T-helper 2 cell (primary cell): ENCODE data around the gene ZNF670.
A peak's percentile ranks its signal among the peaks of the same experiment; 100 is the strongest.
"Not testable (repeated sequence)": the region's sequence is repeated elsewhere in the genome, so short reads cannot be mapped to it uniquely, and the experiment has no call there.

Source experiments
- DNase-seq, 5 experiments: peaks; one replicate each; pipeline versions ENCODE4 v3.0.0 to v3.0.0-alpha.2; 2012 to 2022
- total RNA-seq, 2 donors: gene quantifications; one replicate each; lab custom pipeline; 2026; lab: John Stamatoyannopoulos, UW

The ZNF670 gene
- 0.62 to 1.1 reads per million in 2 donors for total RNA-seq

DNA sequence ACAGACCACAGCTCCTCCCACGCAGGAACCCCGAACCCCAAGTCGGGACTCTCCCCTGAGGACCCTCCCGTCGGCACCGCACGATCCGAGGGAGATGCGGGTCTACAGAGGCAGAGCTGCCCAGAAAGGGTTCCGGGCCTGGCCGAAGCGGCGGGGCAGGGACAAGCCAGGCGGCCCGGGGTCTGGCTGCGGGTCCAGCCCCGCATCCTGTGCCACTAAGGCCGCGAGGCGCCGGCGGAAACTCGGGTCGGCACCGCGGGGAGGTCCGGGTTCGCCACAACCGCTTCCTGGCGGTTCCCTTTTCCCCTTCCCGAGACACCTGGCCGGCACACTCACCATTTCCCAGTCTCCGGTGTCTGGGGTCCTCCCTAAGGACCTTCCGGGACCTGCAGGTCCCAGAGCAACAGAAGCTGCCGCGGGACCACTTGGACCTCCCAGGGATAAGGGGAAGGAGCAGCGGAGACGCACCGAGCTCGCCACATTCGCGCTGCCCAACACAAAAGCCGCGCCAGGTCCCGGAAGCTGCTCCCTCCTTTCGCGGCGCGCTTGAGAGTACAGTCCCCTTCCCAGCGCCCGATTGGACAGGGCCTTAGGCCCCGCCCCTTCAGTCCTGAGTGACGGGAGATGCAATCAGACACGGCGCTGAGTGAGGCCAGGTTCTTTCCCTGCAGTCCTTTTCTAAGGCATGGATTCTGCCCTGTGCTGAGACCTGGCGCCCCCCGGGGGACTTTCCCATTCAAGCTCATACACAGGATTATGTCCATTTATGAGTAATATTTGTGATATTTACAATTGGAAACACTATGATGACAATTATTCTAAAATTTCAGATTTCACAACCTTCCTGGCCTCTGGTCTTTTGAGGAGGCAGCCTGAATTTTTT is at the start of gene ZNF670:
ZNF670 (minus strand) TSS at position 554 of the 883 bp plus-strand sequence; CDS start at position 339, 215 bp downstream.
- DNase-seq = peak; percentile 57 to 89 (median 74)

GRCh38 chr1:247127519-247128282 is 49.1 kb upstream of the ZNF670 start:
- not testable (repeated sequence) for DNase-seq

- DNase-seq = not testable (repeated sequence)
Measured at GRCh38 chr1:247126601-247127000, 48.0 kb upstream of the ZNF670 start.

- DNase-seq = not testable (repeated sequence)
Measured at GRCh38 chr1:247126166-247126565, 47.6 kb upstream of the ZNF670 start.

GRCh38 chr1:247121382-247121781 is 42.8 kb upstream of the ZNF670 start:
- no peak for DNase-seq

DNA sequence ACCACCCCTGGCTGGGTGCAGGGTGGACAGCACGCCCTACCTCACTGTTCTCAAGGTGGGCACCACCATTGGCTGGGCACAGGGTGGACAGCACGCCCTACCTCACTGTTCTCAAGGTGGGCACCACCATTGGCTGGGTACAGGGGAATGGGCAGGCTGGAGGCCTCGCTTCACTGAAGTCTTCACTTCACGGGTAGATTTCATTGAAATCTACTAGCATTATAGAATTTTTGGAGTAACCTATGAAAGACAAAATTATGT is 41.7 kb upstream of the ZNF670 start:
- DNase-seq = not testable (repeated sequence)

- DNase-seq = no peak
Measured at GRCh38 chr1:247119600-247120407, 41.2 kb upstream of the ZNF670 start.

DNA sequence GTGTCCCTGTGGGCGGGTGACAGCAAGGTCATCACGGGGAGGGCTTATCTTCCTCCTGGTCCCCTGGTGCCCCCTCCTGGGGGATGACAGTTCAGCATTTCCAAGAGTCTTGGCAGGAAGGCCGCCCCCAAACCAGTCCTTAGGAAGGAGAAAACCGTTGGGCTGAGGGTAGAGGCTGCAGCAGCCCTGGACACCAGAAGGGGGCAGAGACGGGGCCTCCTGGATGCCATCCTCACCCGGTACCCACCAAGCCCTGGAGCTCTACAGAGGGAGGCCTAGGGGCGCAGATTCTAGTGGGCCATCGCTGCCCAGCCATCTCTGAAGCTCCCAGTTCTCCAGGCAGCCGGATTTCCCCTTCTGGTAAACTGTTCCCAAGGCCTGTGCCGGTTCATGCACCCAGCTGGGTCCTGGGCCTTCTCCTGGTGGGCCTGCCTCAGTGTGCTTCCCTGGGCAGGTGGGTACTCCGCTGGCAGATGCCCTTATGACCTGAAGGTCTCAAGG is 40.4 kb upstream of the ZNF670 start:
- DNase-seq = peak in 2 of 5 experiments; percentile 24 to 35

DNA sequence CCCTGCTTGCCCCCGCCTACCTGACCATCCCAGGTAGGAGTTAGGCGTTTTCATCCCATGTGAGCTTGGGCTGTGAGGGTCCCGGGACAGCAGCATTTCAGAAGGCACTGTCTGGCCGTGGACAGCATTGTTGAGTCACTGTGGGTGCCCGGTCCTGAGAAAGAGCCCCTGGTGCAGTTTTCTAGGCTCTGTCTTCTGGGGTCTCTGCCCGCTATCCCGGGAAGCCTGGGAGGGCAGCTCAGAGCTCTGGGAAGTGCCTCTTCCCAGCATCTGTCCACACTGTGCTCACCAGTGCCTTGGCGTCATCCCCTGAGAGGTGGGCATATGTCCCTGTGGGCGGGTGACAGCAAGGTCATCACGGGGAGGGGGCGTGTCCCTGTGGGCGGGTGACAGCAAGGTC is 36.9 kb upstream of the ZNF670 start:
- no peak for DNase-seq

DNA sequence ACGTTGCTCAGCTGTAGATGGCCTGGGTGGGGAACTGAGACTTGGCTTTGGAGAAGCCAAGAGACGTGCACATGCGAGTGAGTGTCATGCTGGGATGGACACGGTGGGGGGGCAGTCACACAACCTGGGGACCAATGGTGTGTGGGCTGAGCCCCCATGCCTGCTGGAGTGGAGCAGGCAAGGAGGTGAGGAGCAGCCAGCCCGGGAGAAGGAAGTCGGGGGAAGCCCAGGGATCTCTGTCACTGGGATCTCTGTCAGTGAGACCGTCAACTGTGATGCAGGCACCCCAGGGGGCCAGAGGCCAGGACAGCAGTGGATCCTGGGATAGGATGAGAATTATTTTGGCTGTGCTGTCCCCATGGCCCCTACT is 36.5 kb upstream of the ZNF670 start:
- no peak for DNase-seq

DNA sequence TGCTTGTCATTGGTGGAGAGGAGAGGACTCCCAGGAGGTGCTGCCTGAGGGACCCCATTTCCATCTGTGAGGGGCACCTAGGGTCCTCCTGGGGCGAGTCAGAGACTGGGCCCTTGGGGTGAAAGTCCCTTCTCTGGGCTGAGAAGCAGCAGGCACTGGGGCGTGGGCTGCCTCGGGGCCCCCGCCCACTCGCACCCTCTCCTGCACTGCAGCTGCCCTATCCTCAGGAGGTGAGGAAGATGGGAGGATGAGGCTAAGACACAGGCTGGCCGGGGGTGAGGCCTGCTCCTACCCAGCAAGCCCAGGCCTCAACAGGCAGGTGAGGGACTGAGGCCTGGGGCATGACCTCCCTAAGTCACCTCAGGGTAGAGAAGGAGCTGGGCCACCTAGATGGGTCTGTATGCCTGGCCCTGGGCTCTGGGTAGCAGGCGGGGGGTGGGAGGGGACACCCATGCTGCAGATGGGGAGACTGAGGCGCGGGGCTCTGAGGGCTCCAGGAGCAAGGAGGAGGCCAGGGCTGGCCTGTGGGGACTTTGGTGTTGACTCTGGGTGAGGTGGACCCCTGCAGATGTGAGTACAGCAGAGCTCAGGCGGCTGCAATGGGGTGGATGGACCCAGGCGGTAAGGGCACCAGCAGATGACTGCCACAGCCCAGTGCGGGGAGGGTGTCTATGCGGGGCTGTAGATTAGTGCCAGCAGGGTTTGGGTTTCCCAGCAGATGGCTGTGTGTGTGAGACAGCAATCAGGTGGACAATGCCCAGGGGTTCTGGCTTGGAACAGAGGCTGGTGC is 35.9 kb upstream of the ZNF670 start:
- DNase-seq = no peak

DNA sequence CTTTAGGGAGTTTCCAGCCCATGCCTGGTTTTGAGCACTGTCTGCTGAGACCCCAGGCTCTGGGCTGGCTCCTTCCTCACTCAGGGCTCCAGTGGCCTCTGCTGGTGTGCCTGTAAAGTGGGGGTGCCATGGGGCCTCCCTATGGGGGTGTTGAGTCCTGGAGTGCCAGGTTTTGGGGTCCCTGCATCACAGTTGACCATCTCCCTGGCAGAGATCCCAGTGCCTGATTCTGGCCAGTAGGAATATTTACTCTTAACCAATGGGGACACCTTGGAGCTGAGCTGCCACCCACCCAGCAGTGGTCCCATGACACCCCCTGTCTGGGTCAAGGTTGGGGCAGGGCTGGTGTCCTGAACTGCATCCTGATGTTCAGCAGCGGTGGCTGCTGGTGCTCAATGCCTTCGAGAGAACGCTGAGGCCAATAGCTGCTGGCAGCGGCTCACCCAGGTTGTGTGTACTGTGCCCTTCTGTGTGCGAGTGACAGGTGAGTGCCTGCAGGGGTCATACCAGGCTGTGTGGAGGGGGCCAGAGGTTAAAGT is 35.2 kb upstream of the ZNF670 start:
- no peak for DNase-seq

DNA sequence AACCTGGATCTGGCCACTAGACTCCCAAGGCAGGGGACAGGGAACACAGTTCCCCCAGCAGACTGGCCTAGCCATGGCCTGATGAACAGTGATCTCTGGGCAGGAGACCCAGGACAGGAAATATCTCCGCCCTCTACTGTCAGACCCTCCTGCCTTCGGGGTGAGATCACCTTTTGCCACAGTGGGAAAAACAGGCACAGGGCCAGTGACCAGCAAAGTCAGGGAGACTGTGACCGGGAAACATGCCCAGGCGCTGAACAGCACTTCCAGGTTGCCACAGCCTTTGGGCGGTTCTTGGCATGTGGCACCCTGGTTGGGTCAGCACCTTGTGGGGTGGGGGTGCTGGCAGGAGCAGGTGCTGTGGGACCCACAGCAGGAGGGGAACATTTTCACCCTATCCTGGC is 34.5 kb upstream of the ZNF670 start:
- DNase-seq = no peak

GRCh38 chr1:247112479-247112781 is 33.8 kb upstream of the ZNF670 start:
- DNase-seq = no peak

DNA sequence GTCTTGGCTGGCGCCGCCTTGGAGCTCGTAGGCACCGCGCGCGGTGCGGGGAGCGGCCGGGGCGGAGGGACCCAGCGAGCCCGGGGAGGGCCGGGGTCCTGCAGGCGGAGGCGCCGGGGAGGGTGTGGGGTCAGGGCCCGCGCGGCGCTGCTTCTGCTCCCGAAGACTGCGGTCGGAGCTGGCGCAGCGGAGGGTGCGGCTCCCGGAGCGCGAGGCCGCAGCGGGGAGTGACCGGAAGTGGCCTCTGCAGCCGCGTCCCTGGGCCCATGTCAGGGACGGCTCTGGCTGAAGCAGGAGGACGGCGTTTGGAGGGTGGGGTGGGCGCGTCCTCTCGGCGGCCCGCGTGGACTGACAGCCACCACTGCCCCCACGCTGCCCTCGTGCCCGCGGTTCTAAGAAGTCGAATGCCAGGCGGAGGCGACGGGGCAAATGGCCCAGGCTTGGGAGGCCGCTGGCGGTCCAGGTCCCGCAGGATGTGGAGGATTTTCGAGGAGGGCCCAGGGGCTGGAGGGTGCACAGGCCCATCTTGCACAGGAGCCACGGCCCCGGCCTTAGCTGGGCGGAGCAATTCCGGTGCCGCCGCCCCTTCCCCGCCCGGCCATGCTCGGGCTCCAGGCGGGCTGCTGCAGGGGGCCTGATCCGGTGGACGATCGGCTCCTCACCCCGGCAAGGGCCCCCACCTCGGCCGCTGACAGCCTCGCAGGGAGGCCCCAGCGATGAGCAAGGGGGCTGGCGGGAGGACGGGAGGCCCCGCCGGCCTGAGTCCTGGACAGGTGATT is 33.3 kb upstream of the ZNF670 start:
- no peak for DNase-seq

GRCh38 chr1:247111259-247111699 is 32.7 kb upstream of the ZNF670 start:
- no peak for DNase-seq

DNA sequence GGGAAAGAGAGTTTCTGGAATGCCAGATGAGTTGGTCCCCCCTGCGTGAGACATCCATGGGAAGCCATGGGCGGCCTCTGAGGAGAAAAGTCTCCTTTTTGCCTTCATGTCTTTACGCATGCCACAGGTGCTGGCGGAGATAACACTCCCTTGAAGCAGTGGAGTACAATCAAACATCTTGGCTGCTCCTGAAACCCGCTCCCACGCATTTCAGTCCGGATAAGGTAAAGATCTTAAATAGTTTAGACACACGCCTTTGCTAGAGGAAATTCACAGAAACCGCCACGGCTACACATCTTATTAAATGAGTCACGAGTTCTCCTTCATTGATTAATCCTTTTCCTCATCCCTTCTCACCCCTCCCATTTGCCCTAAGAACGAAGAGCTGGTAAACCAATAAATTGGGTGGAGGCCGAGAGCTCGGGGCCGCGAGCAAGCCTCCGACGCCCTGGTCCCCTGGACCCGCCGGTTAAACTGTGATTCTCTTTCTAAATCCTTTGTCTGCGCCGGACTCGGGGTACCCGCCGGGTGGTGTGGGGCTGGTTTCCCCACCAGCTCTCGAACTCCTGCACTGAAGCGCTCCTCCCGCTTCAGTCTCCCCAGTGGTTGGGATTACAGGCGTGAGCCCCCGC is 32.1 kb upstream of the ZNF670 start:
- peak in 1 of 5 experiments; percentile 37 for DNase-seq

DNA sequence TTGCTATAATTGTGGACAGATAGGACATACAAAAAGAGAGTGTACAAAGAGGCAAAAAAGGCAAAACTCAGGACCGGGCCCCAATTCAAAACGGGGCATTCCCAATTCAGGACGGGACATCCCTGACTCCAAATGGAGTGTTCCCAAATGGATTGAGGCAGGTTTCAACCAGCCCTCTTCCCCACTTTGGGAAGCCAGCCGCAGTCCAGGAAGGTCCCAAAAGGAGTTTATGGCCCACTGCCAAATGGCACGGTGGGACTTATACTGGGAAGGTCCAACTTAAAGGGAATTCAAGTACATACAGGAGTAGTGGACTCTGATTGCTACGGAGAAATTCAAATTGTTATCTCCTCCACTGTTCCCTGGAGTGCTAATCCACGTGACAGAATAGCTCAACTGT is 29.1 kb upstream of the ZNF670 start:
- no peak for DNase-seq

GRCh38 chr1:247105966-247106365 is 27.4 kb upstream of the ZNF670 start:
- no peak for DNase-seq

DNA sequence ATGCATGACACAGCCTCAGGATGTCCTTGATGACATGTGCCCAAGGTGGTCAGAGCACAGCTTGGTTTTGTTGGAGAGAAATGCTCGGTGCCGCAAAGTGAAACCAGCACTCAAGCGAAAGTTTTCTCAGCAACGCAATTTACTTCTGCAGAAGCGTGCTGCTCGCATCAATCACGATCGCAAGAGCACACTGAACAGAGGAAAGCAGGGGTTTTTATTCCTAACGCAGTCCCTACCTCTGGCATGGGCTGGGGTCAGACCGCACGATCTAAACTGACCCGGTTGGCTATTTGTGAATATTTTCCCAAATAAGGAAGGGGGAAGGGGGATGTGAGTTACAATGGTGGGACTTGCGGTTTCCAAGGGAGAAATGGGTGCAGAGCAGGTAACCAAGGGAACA is 26.4 kb upstream of the ZNF670 start:
- DNase-seq = no peak
